SW 1271 (cell line): ENCODE data around the gene LMF1.

ENCODE experiments used
- DNase-seq, 2 experiments: peaks; one replicate each; lab custom pipeline; 2025; lab: John Stamatoyannopoulos, UW

The LMF1 gene

GRCh38 chr16:1002399-1003166, 31.8 kb upstream of the LMF1 start:
- DNase-seq: peak; percentile 44 to 76

GRCh38 chr16:1001096-1001495, 30.3 kb upstream of the LMF1 start:
- DNase-seq: no peak

- DNase-seq: no peak
These were observed 29.8 kb upstream of the LMF1 start for GRCh38 chr16:1000608-1001007.

GRCh38 chr16:999677-1000076, 28.9 kb upstream of the LMF1 start:
- no peak for DNase-seq

- no peak for DNase-seq
These were observed 27.8 kb upstream of the LMF1 start for GRCh38 chr16:998615-999014.

GRCh38 chr16:998211-998610, 27.4 kb upstream of the LMF1 start:
- no peak for DNase-seq

GRCh38 chr16:997440-998051, 26.8 kb upstream of the LMF1 start:
- DNase-seq: no peak

GRCh38 chr16:996681-997080, 25.9 kb upstream of the LMF1 start:
- DNase-seq: no peak

GRCh38 chr16:995783-996182, 25.0 kb upstream of the LMF1 start:
- no peak for DNase-seq

- peak in 1 of 2 experiments; percentile 18 for DNase-seq
These were observed 24.3 kb upstream of the LMF1 start for GRCh38 chr16:995087-995486.

GRCh38 chr16:993731-994130, 22.9 kb upstream of the LMF1 start:
- no peak for DNase-seq

- DNase-seq: no peak
These were observed 21.0 kb upstream of the LMF1 start for GRCh38 chr16:991773-992172.

GRCh38 chr16:991345-991744, 20.6 kb upstream of the LMF1 start:
- DNase-seq: no peak

GRCh38 chr16:990516-991291, 19.9 kb upstream of the LMF1 start:
- DNase-seq: no peak

- DNase-seq: no peak
These were observed 18.6 kb upstream of the LMF1 start for GRCh38 chr16:989354-989814.

- DNase-seq: no peak
These were observed 17.9 kb upstream of the LMF1 start for GRCh38 chr16:988471-989353.

- DNase-seq: no peak
These were observed 17.1 kb upstream of the LMF1 start for GRCh38 chr16:987906-988305.

- no peak for DNase-seq
These were observed 16.3 kb upstream of the LMF1 start for GRCh38 chr16:986925-987582.

GRCh38 chr16:986411-986810, 15.6 kb upstream of the LMF1 start:
- no peak for DNase-seq

GRCh38 chr16:985646-986400, 15.0 kb upstream of the LMF1 start:
- DNase-seq: no peak
